Natural killer cell (primary cell): ENCODE data around the gene CNN1. TPM values are rescaled to one million over a fixed set of nuclear protein-coding genes. Genes with fewer than 3 reads are reported as not detected.

ENCODE experiments used
- ATAC-seq, 3 donors: fragments of 150-1000 bp in 2 of 3; fragments of 200-7000 bp in 1 of 3; cut with Tn5 transposase; 1 replicate in 1 of 3; 2 replicates in 2 of 3; pipeline ENCODE4 v1.10.0; 2021; ENCODE audit warnings: mild to moderate bottlenecking in 2 of 3, moderate library complexity in 2 of 3
- DNase-seq, 2 donors: peaks; one replicate each; pipeline versions ENCODE4 v3.0.0 to v3.0.0-alpha.2; 2013 to 2021; ENCODE audit warnings: mixed read lengths in 1 of 2
- H3K27ac ChIP-seq: one replicate; pipeline ENCODE4 v1.5.1; 2013; ENCODE audit warnings: mild to moderate bottlenecking, low read length
- H3K27me3 ChIP-seq: one replicate; pipeline ENCODE4 v1.6.1; 2013; ENCODE audit warnings: low read length; ENCODE audit not compliant: control insufficient read depth, insufficient read depth
- H3K36me3 ChIP-seq: one replicate; pipeline ENCODE4 v1.6.1; 2013; ENCODE audit warnings: low read length; ENCODE audit not compliant: control insufficient read depth, insufficient read depth
- H3K4me1 ChIP-seq: one replicate; pipeline ENCODE4 v1.6.1; 2013; ENCODE audit warnings: low read length; ENCODE audit not compliant: control insufficient read depth, insufficient read depth
- H3K4me3 ChIP-seq: one replicate; pipeline ENCODE4 v1.5.1; 2013; ENCODE audit warnings: low read length
- H3K9me3 ChIP-seq: one replicate; pipeline ENCODE4 v1.6.1; 2013; ENCODE audit warnings: low read length; ENCODE audit not compliant: control insufficient read depth, insufficient read depth
- H3K27ac Mint-ChIP-seq, 2 donors: one replicate each; pipeline ENCODE4 v1.8.0; 2022; ENCODE audit warnings: mild to moderate bottlenecking in 2 of 2, mixed read lengths in 2 of 2, moderate library complexity in 1 of 2
- H3K27me3 Mint-ChIP-seq, 2 donors: one replicate each; pipeline ENCODE4 v1.8.0; 2022; ENCODE audit warnings: low read depth in 2 of 2, mixed read lengths in 2 of 2
- H3K36me3 Mint-ChIP-seq: one replicate; pipeline ENCODE4 v1.8.0; 2022; ENCODE audit warnings: mixed read lengths
- H3K4me1 Mint-ChIP-seq, 2 donors: one replicate each; pipeline ENCODE4 v1.8.0; 2022; ENCODE audit warnings: mixed read lengths in 2 of 2
- H3K4me3 Mint-ChIP-seq: one replicate; pipeline ENCODE4 v1.8.0; 2022; ENCODE audit warnings: mild to moderate bottlenecking, moderate library complexity, mixed read lengths
- H3K9me3 Mint-ChIP-seq, 2 donors: one replicate each; pipeline ENCODE4 v1.8.0; 2022; ENCODE audit warnings: mixed read lengths in 2 of 2
- CTCF ChIP-seq: fragments of 200-600 bp; IDR thresholded peaks from one replicate; pipeline ENCODE4 v1.8.0; 2022; ENCODE audit warnings: antibody characterized with exemption
- WGBS: methylation state at CpG from one replicate; pipeline ENCODE4 v1.1.7; 2013; ENCODE audit warnings: missing lambda C conversion rate; ENCODE audit not compliant: insufficient coverage; 5-methylcytosine and 5-hydroxymethylcytosine counted together
- intact Hi-C: fragments of 100-400 bp; cut with micrococcal nuclease; formaldehyde crosslinking; loops from one replicate; pipeline ENCODE4 v1.14.2; 2022
- total RNA-seq, 4 donors: library from RNA; stranded (reverse); fragments of 120-200 nt in 1 of 4; gene quantifications; one replicate each; pipeline versions ENCODE4 v1.2.3 to v1.2.4, GENCODE V29; 2013 to 2022

CNN1 gene
- total RNA-seq, 3 donors from 2014 or later (not counting 1 experiment from before 2014, with no cell fraction given): not detected

- peak overlapping the region; percentile 24 for H3K27ac ChIP-seq
- WGBS: 55% methylated on average over 12 of the region's 12 CpGs
Observed at GRCh38 chr19:11554160-11554559, 15.5 kb downstream of the CNN1 start.

GRCh38 chr19:11555246-11555645 is 16.6 kb downstream of the CNN1 start:
- no peak overlapping the region for H3K27ac ChIP-seq
- H3K9me3 ChIP-seq: no peaks in the 10 kb centered on the region
- Mint-ChIP-seq H3K4me3 (peak overlapping the region; percentile 55), H3K27me3 (no peaks in the 10 kb centered on the region), H3K36me3 (no peaks in the 10 kb centered on the region), H3K27ac (peak overlapping the region in 1 of 2 donors; percentile 4), H3K9me3 (no peaks in the 10 kb centered on the region), H3K4me1 (peaks cover 25 to 37% of the 10 kb centered on the region in 2 donors)
- no peaks in the 10 kb centered on the region for H3K27me3 ChIP-seq
- intact Hi-C loops: no loop called here
- WGBS: 95% methylated on average over 6 of the region's 6 CpGs
- H3K4me3 ChIP-seq: no peak overlapping the region
- H3K36me3 ChIP-seq: peaks cover 23% of the 10 kb centered on the region
- DNase-seq: no peak
- TF ChIP-seq CTCF: no peak
- ATAC-seq: no peak
- H3K4me1 ChIP-seq: peaks cover 36% of the 10 kb centered on the region

More at GRCh38 chr19:11554160-11554559, 15.5 kb downstream of the CNN1 start:
- H3K4me3 ChIP-seq: no peak overlapping the region
- no peaks in the 10 kb centered on the region for H3K36me3 Mint-ChIP-seq
- H3K36me3 ChIP-seq: peaks cover 23% of the 10 kb centered on the region
- peaks cover 27% of the 10 kb centered on the region for H3K4me1 ChIP-seq
- TF ChIP-seq CTCF: no peak
- H3K4me1 Mint-ChIP-seq: peaks cover 19 to 31% of the 10 kb centered on the region in 2 donors
- intact Hi-C loops: no loop called here
- ATAC-seq (no peak), DNase-seq (no peak)
- H3K27me3 ChIP-seq: no peaks in the 10 kb centered on the region
- no peaks in the 10 kb centered on the region for H3K9me3 ChIP-seq
- H3K9me3 Mint-ChIP-seq: no peaks in the 10 kb centered on the region
- H3K27ac Mint-ChIP-seq: no peak overlapping the region
- H3K27me3 Mint-ChIP-seq: no peaks in the 10 kb centered on the region
- H3K4me3 Mint-ChIP-seq: no peak overlapping the region

- no peak for TF ChIP-seq CTCF
- H3K9me3 ChIP-seq: no peaks in the 10 kb centered on the region
- H3K27me3 Mint-ChIP-seq: no peaks in the 10 kb centered on the region
- H3K4me1 Mint-ChIP-seq: peaks cover 28 to 43% of the 10 kb centered on the region in 2 donors
- H3K36me3 Mint-ChIP-seq: no peaks in the 10 kb centered on the region
- no peaks in the 10 kb centered on the region for H3K27me3 ChIP-seq
- intact Hi-C loops: no loop called here
- H3K4me1 ChIP-seq: peaks cover 38% of the 10 kb centered on the region
- H3K27ac ChIP-seq: no peak overlapping the region
- no peaks in the 10 kb centered on the region for H3K9me3 Mint-ChIP-seq
- 88% methylated on average over 4 of the region's 4 CpGs for WGBS
- H3K27ac Mint-ChIP-seq: peak overlapping the region in 1 of 2 donors; percentile 76
- peaks cover 23% of the 10 kb centered on the region for H3K36me3 ChIP-seq
- DNase-seq (no peak), ATAC-seq (no peak)
- H3K4me3 Mint-ChIP-seq: peak overlapping the region; percentile 35
- H3K4me3 ChIP-seq: no peak overlapping the region
Observed at GRCh38 chr19:11556634-11557420, 18.2 kb downstream of the CNN1 start.
